Measurements from ENCODE around the gene PBOV1. TPM values are rescaled to one million over a fixed set of nuclear protein-coding genes. Genes with fewer than 3 reads are reported as not detected.

Gene PBOV1
- total RNA-seq, 1 experiment from 2014 or later: not detected

DNA sequence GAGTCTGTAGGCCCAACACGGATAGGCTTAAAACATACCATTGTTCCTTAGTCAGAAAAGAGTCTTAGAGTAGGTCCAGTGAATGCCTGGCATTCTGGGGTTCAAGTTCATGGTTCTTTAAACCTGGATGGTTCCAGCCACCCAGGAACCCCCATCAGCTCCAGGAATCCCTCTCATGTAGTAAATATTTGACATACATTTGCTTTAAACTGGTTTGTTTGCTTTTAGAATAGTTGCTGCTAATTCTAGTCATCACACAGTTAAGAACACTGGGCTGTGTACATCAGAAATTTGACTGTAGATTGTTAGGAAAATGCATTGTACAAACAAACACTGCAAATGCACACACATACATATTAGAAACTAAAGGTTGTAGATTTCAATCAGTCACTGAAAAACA lies 30.6 kb upstream of the PBOV1 start:
- CTCF ChIA-PET: no interaction called here
- intact Hi-C loops (cut with micrococcal nuclease; ENCODE audit: unreplicated experiment): no loop called here

GRCh38 chr6:138248011-138248410 lies 29.7 kb upstream of the PBOV1 start:
- no peaks in the 10 kb centered on the region for H3K79me2 ChIP-seq (ENCODE audit: low read depth)

More for the DNA sequence above, 30.6 kb upstream of the PBOV1 start:
- POLR2A ChIA-PET (ENCODE audit: unreplicated experiment): no interaction called here
- no peaks in the 10 kb centered on the region for H3K9me2 ChIP-seq (ENCODE audit: insufficient read depth)
- peaks cover 15% of the 10 kb centered on the region for H3K36me3 ChIP-seq (ENCODE audit: low read depth)
- TF ChIP-seq EZH2 (IDR thresholded peaks at IDR 0.05; ENCODE audit: low read depth) (no peak), CTCF (conservative IDR thresholded peaks at IDR 0.05) (no peak)
- no peak overlapping the region for H3K27ac ChIP-seq
- no peaks in the 10 kb centered on the region for H3K27me3 ChIP-seq (ENCODE audit: insufficient read depth, low read depth)
- no peaks in the 10 kb centered on the region for H4K20me1 ChIP-seq (ENCODE audit: insufficient read depth)
- no peak overlapping the region for H2AFZ ChIP-seq
- no peak for DNase-seq
- no peak overlapping the region for H3K4me2 ChIP-seq
- no peaks in the 10 kb centered on the region for H3F3A ChIP-seq (ENCODE audit: insufficient read depth, low read depth)
- BruUV-seq (replicated peaks): no TSS peak
- H3K4me3 ChIP-seq: no peak overlapping the region
- no peaks in the 10 kb centered on the region for H3K9me3 ChIP-seq (ENCODE audit: insufficient read depth, low read depth)
- no peaks in the 10 kb centered on the region for H3K4me1 ChIP-seq (replicated peaks; ENCODE audit: insufficient read depth)
- no peaks in the 10 kb centered on the region for H3K79me2 ChIP-seq (ENCODE audit: low read depth)

DNA sequence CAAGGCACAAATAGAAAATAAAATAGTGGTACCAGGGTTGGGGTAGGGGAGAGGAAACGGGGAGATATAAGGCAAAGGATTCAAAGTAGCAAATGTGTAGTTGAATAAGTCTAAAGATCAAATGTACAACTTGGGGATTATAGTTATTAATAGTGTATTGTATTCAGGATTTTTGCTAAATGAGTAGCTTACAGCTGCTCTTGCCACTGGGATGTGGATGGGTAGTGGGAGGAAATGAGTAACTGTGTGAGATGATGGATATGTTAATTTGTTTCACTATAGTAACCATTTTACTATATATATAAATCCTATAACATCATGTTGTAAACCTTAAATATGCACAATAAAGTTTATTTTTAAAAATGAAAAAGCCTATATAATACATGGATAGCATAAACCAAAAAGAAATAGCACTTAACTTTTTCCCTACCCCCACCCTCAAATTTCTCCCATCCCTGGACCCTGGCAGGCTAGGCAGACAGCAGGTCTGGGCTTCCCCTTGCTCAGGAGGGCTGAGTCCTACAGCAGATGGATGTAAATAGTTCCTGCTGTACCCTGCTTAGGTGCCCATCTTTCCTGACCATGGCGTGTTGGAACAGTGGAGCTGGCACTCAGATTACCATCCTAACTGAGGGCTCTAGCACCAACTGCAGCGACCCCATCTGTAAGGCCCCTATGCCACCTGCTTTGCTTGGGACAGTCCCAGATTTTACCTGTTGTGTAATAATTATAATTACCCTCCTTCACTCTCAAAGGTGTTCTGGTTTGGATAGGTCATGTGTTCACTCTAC lies 28.6 kb upstream of the PBOV1 start:
- no peak overlapping the region for H3K4me3 ChIP-seq
- H4K20me1 ChIP-seq (ENCODE audit: insufficient read depth): no peaks in the 10 kb centered on the region
- no peaks in the 10 kb centered on the region for H3K9me3 ChIP-seq (ENCODE audit: insufficient read depth, low read depth)
- peaks cover 12% of the 10 kb centered on the region for H3K4me1 ChIP-seq (replicated peaks; ENCODE audit: insufficient read depth)
- ChIA-PET CTCF (interaction anchor here (0.6 kb wide), 1 partner anchor 141 kb away, joined by 3 read pairs; no protein-coding TSS in a partner anchor), POLR2A (ENCODE audit: unreplicated experiment) (no interaction called here)
- H3K79me2 ChIP-seq (ENCODE audit: low read depth): no peaks in the 10 kb centered on the region
- H3K27ac ChIP-seq: no peak overlapping the region
- BruUV-seq (replicated peaks): no TSS peak
- no peak for DNase-seq
- no peaks in the 10 kb centered on the region for H3K9me2 ChIP-seq (ENCODE audit: insufficient read depth)
- H3K27me3 ChIP-seq (ENCODE audit: insufficient read depth, low read depth): no peaks in the 10 kb centered on the region
- intact Hi-C loops (cut with micrococcal nuclease; ENCODE audit: unreplicated experiment): no loop called here
- no peak overlapping the region for H2AFZ ChIP-seq
- peaks cover 21% of the 10 kb centered on the region for H3K36me3 ChIP-seq (ENCODE audit: low read depth)
- TF ChIP-seq CTCF (conservative IDR thresholded peaks at IDR 0.05) (no peak), EZH2 (IDR thresholded peaks at IDR 0.05; ENCODE audit: low read depth) (no peak)
- 0 out of 2 replicates have a peak, but pooled peaks cover 8% of the 10 kb centered on the region for H3F3A ChIP-seq (ENCODE audit: insufficient read depth, low read depth)
- H3K4me2 ChIP-seq: no peak overlapping the region

More at GRCh38 chr6:138248011-138248410, 29.7 kb upstream of the PBOV1 start:
- H2AFZ ChIP-seq: no peak overlapping the region
- ChIA-PET POLR2A (ENCODE audit: unreplicated experiment) (no interaction called here), CTCF (no interaction called here)
- H3F3A ChIP-seq (ENCODE audit: insufficient read depth, low read depth): 0 out of 2 replicates have a peak, but pooled peaks cover 5% of the 10 kb centered on the region
- H3K9me3 ChIP-seq (ENCODE audit: insufficient read depth, low read depth): no peaks in the 10 kb centered on the region
- no peaks in the 10 kb centered on the region for H4K20me1 ChIP-seq (ENCODE audit: insufficient read depth)
- intact Hi-C loops (cut with micrococcal nuclease; ENCODE audit: unreplicated experiment): no loop called here
- DNase-seq: no peak
- H3K4me2 ChIP-seq: no peak overlapping the region
- no peak overlapping the region for H3K4me3 ChIP-seq
- TF ChIP-seq EZH2 (IDR thresholded peaks at IDR 0.05; ENCODE audit: low read depth): no peak
- no peak for TF ChIP-seq CTCF (conservative IDR thresholded peaks at IDR 0.05)
- H3K9me2 ChIP-seq (ENCODE audit: insufficient read depth): no peaks in the 10 kb centered on the region
- BruUV-seq (replicated peaks): no TSS peak
- H3K27me3 ChIP-seq (ENCODE audit: insufficient read depth, low read depth): no peaks in the 10 kb centered on the region
- H3K4me1 ChIP-seq (replicated peaks; ENCODE audit: insufficient read depth): peaks cover 8% of the 10 kb centered on the region
- peaks cover 15% of the 10 kb centered on the region for H3K36me3 ChIP-seq (ENCODE audit: low read depth)
- H3K27ac ChIP-seq: no peak overlapping the region
